Measurements from ENCODE around the gene NR3C1.

GRCh38 chr5:143243103-143243502 is 160.4 kb downstream of the NR3C1 start:
- TF ChIP-seq CTCF (conservative IDR thresholded peaks at IDR 0.05; ENCODE audit: low read length) (no peak), EZH2phosphoT487 (IDR thresholded peaks at IDR 0.05; ENCODE audit: borderline replicate concordance) (no peak)

Measured in Loucy (cell line).